Stimulated activated CD8-positive, alpha-beta memory T cell treated with anti-CD3 and anti-CD28 coated beads, Interleukin-4, amount 100 ng/mL, for 48 hours (primary cell): Measurements from ENCODE around the gene KAT14.
"Not testable (repeated sequence)": the region's sequence is repeated elsewhere in the genome, so short reads cannot be mapped to it uniquely, and the experiment has no call there.

Experiments used
- DNase-seq: peaks from one replicate; pipeline ENCODE4 v3.0.0-alpha.2; 2020

KAT14 gene

DNA sequence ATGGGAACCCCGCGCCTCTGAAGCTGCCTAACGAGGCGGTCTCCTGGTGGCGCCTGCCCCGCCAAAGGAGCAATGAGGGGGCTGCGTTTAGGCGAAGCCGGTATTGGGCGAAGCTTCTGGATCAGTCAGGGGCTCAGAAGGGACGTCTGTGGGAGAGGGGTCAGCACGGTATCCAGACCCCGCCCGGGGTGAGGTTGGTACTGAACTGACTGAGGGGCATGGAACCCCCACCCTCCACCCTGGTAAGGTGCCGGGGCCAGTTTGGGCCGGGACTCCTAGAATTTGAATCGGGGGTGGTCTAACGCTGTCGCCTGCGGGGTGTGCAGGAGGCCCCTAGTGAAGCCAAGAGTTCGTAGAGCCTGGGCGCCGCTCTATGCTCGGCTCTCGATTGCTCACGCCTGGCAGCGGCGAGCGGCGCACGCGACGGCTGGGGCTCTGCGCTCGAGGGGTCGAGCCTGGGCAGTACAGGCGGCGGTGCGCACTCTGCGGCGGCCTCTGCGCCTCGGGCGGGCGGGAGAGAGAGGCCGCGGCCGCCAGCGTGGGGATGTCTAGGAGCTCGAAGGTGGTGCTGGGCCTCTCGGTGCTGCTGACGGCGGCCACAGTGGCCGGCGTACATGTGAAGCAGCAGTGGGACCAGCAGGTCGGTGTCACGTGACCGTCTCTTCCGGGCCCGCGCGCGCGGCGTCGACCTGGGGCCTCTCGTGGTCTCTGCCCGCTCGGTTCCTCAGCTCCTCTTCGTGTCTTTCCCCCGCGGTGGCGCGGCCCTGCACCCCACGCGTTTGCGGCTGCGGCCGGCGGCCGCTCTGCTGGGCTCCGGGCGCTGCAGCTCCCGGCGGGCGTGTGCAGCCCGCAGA, at the start of gene KAT14, which contains the start of gene PET117:
KAT14 (plus strand) TSS at position 452 of the 854 bp plus-strand sequence. CDS start 4,798 bp downstream, outside the sequence.
PET117 (plus strand) TSS at position 452 of the 854 bp plus-strand sequence; CDS start at position 545, 93 bp downstream.
- peak; percentile 95 for DNase-seq

- not testable (repeated sequence) for DNase-seq
These were observed 49.4 kb upstream of the KAT14 start for GRCh38 chr20:18088298-18088697.

DNA sequence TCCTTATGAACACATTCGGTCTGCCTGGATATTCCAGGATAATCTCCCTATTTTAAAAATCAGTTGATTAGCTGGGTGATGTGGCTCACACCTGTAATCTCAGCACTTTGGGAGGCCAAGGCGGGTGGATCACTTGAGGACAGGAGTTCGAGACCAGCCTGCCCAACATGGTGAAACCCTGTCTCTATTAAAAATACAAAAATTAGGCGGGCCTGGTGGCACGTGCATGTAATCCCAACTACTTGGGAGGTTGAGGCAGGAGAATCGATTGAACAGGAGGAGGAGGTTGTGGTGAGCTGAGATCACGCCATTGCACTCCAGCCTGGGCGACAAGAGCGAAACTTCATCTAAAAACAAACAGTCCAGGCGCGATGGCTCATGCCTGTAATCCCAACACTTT, 48.8 kb upstream of the KAT14 start:
- DNase-seq, result not testable (repeated sequence)

DNA sequence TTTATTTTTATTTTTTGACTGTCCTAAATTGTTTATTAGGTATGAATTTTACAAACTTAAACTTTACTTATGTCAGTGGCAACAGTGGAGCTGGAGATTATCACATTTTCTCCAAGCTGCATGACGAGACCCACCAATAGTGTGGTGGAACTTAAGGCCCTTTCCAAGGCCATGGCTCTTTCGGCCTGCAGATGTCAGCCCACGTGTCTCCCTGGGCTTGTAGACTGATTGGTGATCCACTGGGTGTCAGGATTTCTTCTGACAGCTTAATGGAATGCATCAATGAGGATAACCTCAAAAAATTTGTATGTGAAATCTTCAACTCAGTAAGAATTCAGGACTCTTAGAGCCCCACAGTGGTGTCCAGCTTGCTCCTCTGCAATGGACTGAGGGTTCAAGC, 47.6 kb upstream of the KAT14 start:
- no peak for DNase-seq

GRCh38 chr20:18090477-18090876, 47.2 kb upstream of the KAT14 start:
- no peak for DNase-seq

GRCh38 chr20:18091623-18092022, 46.0 kb upstream of the KAT14 start:
- no peak for DNase-seq

DNA sequence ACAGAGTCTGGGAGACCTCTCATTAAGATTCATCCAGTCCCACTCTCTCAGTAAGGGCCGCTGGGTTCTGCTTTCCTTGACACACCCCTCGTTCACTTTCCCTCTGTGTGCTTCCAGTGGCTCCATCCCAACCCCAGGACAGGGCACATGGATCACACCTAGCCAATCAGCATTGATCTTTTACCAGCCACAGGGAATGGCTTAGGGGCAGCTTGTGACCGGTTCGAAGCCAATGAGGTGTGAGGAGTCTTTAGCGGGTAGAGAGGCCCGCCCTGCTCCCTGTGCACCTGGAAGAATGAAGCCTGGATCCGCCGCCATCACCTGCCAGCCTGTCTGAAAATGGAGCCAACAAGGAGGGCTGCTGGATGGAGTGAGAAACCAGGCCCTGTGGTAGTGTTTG, 44.8 kb upstream of the KAT14 start:
- no peak for DNase-seq

DNA sequence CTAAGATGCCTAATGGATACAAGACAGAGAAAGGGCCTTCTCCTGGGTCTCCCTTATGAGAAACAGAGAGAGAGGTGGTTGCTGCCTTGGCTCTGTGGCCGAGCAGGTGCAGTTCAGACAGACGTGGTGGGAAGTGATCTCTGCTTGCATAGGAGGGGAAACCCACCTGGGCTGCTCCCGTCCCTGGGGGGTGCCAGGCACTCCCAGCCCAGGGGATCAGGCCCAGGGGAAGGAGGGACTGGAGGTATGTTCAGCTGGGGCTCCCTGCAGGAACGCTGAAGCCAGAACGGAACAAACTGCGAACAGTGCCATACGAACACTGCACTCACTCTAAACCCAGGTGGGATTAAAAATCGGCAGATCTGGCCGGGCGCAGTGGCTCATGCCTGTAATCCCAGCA, 44.3 kb upstream of the KAT14 start:
- no peak for DNase-seq

GRCh38 chr20:18094191-18094590, 43.5 kb upstream of the KAT14 start:
- no peak for DNase-seq

DNA sequence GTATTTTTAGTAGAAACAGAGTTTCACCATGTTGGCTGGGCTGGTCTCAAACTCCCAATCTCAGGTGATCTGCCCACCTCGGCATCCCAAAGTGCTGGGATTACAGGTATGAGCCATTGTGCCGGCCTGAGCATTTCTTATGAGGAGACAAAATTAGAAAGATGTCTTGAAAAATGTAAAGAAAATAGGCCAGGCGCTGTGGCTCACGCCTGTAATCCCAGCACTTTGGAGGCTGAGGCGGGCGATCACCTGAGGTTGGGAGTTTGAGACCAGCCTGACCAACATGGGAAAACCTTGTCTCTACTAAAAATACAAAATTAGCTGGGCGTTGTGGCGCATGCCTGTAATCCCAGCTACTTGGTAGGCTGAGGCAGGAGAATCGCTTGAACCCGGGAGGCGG, 37.1 kb upstream of the KAT14 start:
- DNase-seq, result not testable (repeated sequence)

GRCh38 chr20:18101125-18101810, 36.4 kb upstream of the KAT14 start:
- no peak for DNase-seq

- no peak for DNase-seq
These were observed 34.2 kb upstream of the KAT14 start for GRCh38 chr20:18103497-18103896.

GRCh38 chr20:18108326-18108725, 29.3 kb upstream of the KAT14 start:
- DNase-seq, result no peak

GRCh38 chr20:18128574-18128973, 9.1 kb upstream of the KAT14 start:
- DNase-seq, result not testable (repeated sequence)

DNA sequence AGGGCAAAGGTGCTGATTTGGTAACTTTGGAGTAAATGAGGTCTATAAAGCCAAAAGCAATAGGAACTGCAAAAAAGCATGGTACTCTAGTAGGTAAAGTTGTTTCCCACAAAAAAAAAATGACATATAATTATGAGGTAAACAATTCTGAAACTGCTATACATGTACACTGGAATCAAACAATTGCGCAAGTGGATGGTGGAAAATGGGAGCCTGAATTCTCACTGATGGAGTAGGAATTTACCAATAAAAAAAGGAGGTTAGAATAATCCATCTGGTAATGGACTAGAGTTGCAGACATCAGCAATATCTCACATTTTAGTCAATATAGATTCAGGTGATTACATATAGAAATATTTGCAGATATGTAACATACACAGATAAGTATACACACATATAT, 5.0 kb upstream of the KAT14 start:
- no peak for DNase-seq

- no peak for DNase-seq
These were observed 3.7 kb upstream of the KAT14 start for GRCh38 chr20:18133962-18134361.

DNA sequence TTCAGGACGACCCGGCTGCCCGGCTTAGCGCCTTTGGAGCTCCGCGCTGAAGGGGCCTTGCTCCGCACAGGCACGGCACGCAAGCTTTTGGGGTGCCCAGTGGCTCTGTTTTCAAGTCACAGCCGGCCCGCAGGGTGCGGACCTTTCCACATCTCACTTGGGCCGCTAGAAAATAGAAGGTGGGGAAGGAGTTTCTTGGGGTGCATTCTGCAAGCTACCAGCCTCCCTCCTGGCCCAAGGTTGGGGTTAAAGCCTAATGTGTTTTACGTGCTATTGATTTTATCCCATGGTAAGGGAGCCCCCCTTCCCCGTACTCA, 561 bp downstream of the KAT14 start:
- DNase-seq, result no peak

GRCh38 chr20:18138639-18139583, 1.2 kb downstream of the KAT14 start:
- DNase-seq, result no peak

DNA sequence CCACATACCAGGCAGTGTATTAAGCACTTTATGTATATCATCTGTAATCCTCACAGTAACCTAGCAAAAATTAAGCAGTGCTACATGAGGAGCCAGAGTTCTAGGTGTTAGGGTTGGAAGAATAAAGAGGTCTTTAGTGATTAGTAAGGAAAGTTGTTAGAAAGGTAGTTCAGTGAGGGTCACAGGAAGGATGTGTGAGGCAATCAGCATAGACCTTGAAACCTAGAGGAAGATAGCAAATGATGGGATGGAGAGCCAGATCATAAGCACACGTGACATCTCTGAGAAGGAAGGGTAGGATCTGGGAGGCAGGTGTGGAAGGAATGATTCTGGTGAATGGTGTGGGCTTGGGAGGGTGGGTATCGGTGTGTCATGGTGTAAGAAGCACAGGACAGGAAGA, 2.2 kb downstream of the KAT14 start:
- no peak for DNase-seq

GRCh38 chr20:18144541-18145099, 7.0 kb downstream of the KAT14 start:
- DNase-seq, result no peak

GRCh38 chr20:18154342-18154741, 16.7 kb downstream of the KAT14 start:
- no peak for DNase-seq

DNA sequence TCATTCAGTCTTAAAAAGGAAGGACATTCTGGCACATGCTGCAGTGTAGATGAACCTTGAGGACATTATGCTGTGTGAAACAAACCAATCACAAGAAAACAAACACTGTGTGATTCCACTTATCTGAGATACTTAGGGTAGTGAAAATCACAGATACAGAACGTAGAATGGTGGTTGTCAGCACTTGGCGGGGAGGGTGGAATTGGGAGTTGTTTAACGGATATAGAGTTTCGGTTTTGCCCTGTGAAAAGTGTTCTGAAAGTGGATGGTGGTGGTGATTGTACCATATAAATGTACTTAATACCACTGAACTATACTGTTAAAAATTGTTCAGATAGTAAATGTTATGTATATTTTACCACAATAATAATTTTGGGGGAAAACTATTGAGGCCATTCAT, 18.4 kb downstream of the KAT14 start:
- DNase-seq, result no peak

GRCh38 chr20:18164356-18164755, 26.7 kb downstream of the KAT14 start:
- DNase-seq, result no peak
